ENCODE data around the gene RAB5A. TPM values are rescaled to one million over a fixed set of nuclear protein-coding genes. Genes with fewer than 3 reads are reported as not detected.
"Not testable (repeated sequence)": the region's sequence is repeated elsewhere in the genome, so short reads cannot be mapped to it uniquely, and the experiment has no call there.

Gene RAB5A
- polyA plus RNA-seq, 1 experiment: 29.8 TPM

- TF ChIP-seq CTCF (IDR thresholded peaks at IDR 0.05; ENCODE audit: insufficient read depth, low read depth, low read length): no peak
- H3K4me3 ChIP-seq (ENCODE audit: low read depth, low read length): no peak overlapping the region
- DNase-seq (ENCODE audit: low read depth): no peak
- no peaks in the 10 kb centered on the region for H3K36me3 ChIP-seq (ENCODE audit: control insufficient read depth, insufficient read depth, low read length)
- POLR2A ChIA-PET: no interaction called here
- H3K27me3 ChIP-seq (ENCODE audit: control insufficient read depth, insufficient read depth, low read length): no peaks in the 10 kb centered on the region
- CTCF ChIA-PET: interaction anchor here (0.8 kb wide), 1 partner anchor 135 kb away, joined by 3 read pairs; no protein-coding TSS in a partner anchor
Measured at GRCh38 chr3:20022954-20023622, 76.2 kb downstream of the RAB5A start.

- no peak for DNase-seq (ENCODE audit: low read depth)
- no peak for TF ChIP-seq CTCF (IDR thresholded peaks at IDR 0.05; ENCODE audit: insufficient read depth, low read depth, low read length)
- Histone ChIP-seq H3K27me3 (ENCODE audit: control insufficient read depth, insufficient read depth, low read length) (no peaks in the 10 kb centered on the region), H3K4me3 (ENCODE audit: low read depth, low read length) (no peak overlapping the region), H3K36me3 (ENCODE audit: control insufficient read depth, insufficient read depth, low read length) (no peaks in the 10 kb centered on the region)
- CTCF ChIA-PET: interaction anchor here (0.8 kb wide), 1 partner anchor 136 kb away, joined by 3 read pairs; no protein-coding TSS in a partner anchor
- POLR2A ChIA-PET: no interaction called here
Measured at GRCh38 chr3:20023623-20024405, 76.9 kb downstream of the RAB5A start.

GRCh38 chr3:20027136-20027535, 80.2 kb downstream of the RAB5A start:
- H3K27me3 ChIP-seq (ENCODE audit: control insufficient read depth, insufficient read depth, low read length): no peaks in the 10 kb centered on the region
- H3K4me3 ChIP-seq (ENCODE audit: low read depth, low read length): no peak overlapping the region
- no peak for TF ChIP-seq CTCF (IDR thresholded peaks at IDR 0.05; ENCODE audit: insufficient read depth, low read depth, low read length)
- no peak for DNase-seq (ENCODE audit: low read depth)
- H3K36me3 ChIP-seq (ENCODE audit: control insufficient read depth, insufficient read depth, low read length): no peaks in the 10 kb centered on the region
- ChIA-PET POLR2A (no interaction called here), CTCF (no interaction called here)

- POLR2A ChIA-PET: no interaction called here
- no peak for DNase-seq (ENCODE audit: low read depth)
Measured at GRCh38 chr3:20028905-20029331, 82.0 kb downstream of the RAB5A start.

GRCh38 chr3:20031939-20032338, 85.0 kb downstream of the RAB5A start:
- CTCF ChIA-PET; DNase-seq (ENCODE audit: low read depth); H3K36me3 ChIP-seq (ENCODE audit: control insufficient read depth, insufficient read depth, low read length); H3K4me3 ChIP-seq (ENCODE audit: low read depth, low read length); POLR2A ChIA-PET; H3K27me3 ChIP-seq (ENCODE audit: control insufficient read depth, insufficient read depth, low read length): not testable (repeated sequence)

More at GRCh38 chr3:20028905-20029331, 82.0 kb downstream of the RAB5A start:
- CTCF ChIA-PET: no interaction called here
- no peak for TF ChIP-seq CTCF (IDR thresholded peaks at IDR 0.05; ENCODE audit: insufficient read depth, low read depth, low read length)
- Histone ChIP-seq H3K27me3 (ENCODE audit: control insufficient read depth, insufficient read depth, low read length) (no peaks in the 10 kb centered on the region), H3K36me3 (ENCODE audit: control insufficient read depth, insufficient read depth, low read length) (no peaks in the 10 kb centered on the region), H3K4me3 (ENCODE audit: low read depth, low read length) (no peak overlapping the region)

Small RNAs within 50 kb of the gene (small RNA-seq; reads per million reads assigned to genes)
- gene RNU4-85P (ENCODE audit: insufficient read length, low read depth, low replicate concordance): not detected
- not detected for gene RPL39P18 (ENCODE audit: insufficient read length, low read depth, low replicate concordance)

Other genes with a start within 250 kb of the RAB5A start
- 0.29 and 0.42 TPM in 2 replicates for gene EFHB, start 12.9 kb upstream of the RAB5A start, polyA plus RNA-seq (2011; rRNA removed)
- gene PP2D1, start 65.2 kb downstream of the RAB5A start, polyA plus RNA-seq (2011; rRNA removed): not detected in 2 replicates
- gene KAT2B, start 93.3 kb downstream of the RAB5A start, polyA plus RNA-seq (2011; rRNA removed): 4.5 and 7.1 TPM in 2 replicates
- 1.6 and 3.1 TPM in 2 replicates for gene SGO1, start 239.1 kb downstream of the RAB5A start, polyA plus RNA-seq (2011; rRNA removed)